Measurements from ENCODE around the gene LY9. TPM values are rescaled to one million over a fixed set of nuclear protein-coding genes. Genes with fewer than 3 reads are reported as not detected.
A peak's percentile ranks its signal among the peaks of the same experiment; 100 is the strongest.

LY9 gene
- total and polyA plus RNA-seq, 9 of the 15 experiments (the other 6 are each of a cell fraction or from before 2014, with no cell fraction given) = not detected

DNA sequence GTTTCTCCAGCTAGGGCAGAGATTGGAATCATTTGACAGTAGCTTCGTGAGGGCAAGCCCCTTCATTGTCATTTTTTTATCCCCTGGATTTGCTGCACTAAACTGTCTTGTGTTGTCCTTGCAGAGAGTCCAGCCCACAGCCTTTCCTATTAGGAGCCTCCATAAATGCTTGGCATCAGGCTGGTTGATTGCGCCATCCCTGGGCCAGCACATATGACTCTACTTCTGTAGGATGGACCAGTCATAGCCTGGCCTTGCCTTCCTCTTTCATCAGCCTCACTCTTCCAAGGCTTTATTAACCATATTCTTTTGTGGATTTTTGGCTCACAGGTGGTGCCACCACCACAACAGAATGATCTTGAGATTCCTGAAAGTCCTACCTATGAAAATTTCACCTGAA, 31.4 kb downstream of the LY9 start:
- Histone ChIP-seq H3K9me1 (ENCODE audit: control insufficient read depth, insufficient read depth, low read length) (no peaks in the 10 kb centered on the region), H4K20me1 (replicated peaks; ENCODE audit: control insufficient read depth, insufficient read depth, low read length) (no peaks in the 10 kb centered on the region), H3K4me2 (ENCODE audit: insufficient read depth, low read length) (no peak overlapping the region), H3K79me2 (ENCODE audit: control insufficient read depth, insufficient read depth, low read length) (no peaks in the 10 kb centered on the region), H3K9me3 (replicated peaks; ENCODE audit: control insufficient read depth, insufficient read depth, low read depth, low read length) (no peaks in the 10 kb centered on the region), H3K4me1 (replicated peaks in 1 of 2; ENCODE audit: control insufficient read depth in 2 of 2, insufficient read depth in 2 of 2, low read length in 2 of 2) (no peaks in the 10 kb centered on the region), H3K36me3 (ENCODE audit: control insufficient read depth, insufficient read depth, low read length) (no peaks in the 10 kb centered on the region), H3K9ac (ENCODE audit: insufficient read depth in 1 of 2, low read depth in 2 of 2, low read length in 2 of 2) (no peak overlapping the region), H3K27ac (ENCODE audit: extremely low read depth, low read depth, low read length) (no peak overlapping the region), H3K27me3 (ENCODE audit: control insufficient read depth in 2 of 2, insufficient read depth in 2 of 2, low read length in 2 of 2) (peaks cover 0 to 25% of the 10 kb centered on the region in 2 experiments; a peak in 2 of 5 replicates), H2AFZ (ENCODE audit: low read depth, low read length) (no peak overlapping the region), H3K4me3 (no peak overlapping the region)
- WGBS (ENCODE audit: insufficient coverage, low coverage, missing lambda C conversion rate) = 0% methylated on average over 2 of the region's 2 CpGs
- BruUV-seq (replicated peaks) = no TSS peak
- in situ Hi-C loops (cut with MboI) = loop anchor here (25.0 kb wide), 1 partner anchor 260 kb away; the partner anchor contains the start of genes KLHDC9 and NECTIN4
- intact Hi-C loops (cut with micrococcal nuclease) = no loop called here
- DNase-seq (ENCODE audit: extremely low read depth in 1 of 4, low spot score in 3 of 4) (no peak), ATAC-seq (no peak), FAIRE-seq (no peak)
- ChIA-PET CTCF (ENCODE audit: low intra/inter-chr PET ratio) (no interaction called here), POLR2A (no interaction called here)
- TF ChIP-seq CEBPG (CRISPR knock-in tag; IDR thresholded peaks at IDR 0.05) (no peak), CEBPG (tag; conservative IDR thresholded peaks at IDR 0.05 in 1 of 2, IDR thresholded peaks at IDR 0.05 in 1 of 2) (peak; percentile 66 to 84), TRIM24 (IDR thresholded peaks at IDR 0.05) (0 out of 4 replicates have a peak, but pooled peaks of 1 of the 2 experiments have one; percentile 11), TOE1 (IDR thresholded peaks at IDR 0.05; ENCODE audit: borderline replicate concordance) (no peak), TOE1 (CRISPR knock-in tag; IDR thresholded peaks at IDR 0.05; ENCODE audit: borderline replicate concordance, low read depth) (no peak), ZNF707 (CRISPR knock-in tag; conservative IDR thresholded peaks at IDR 0.05) (no peak), ETV5 (CRISPR knock-in tag; IDR thresholded peaks at IDR 0.05; ENCODE audit: low read depth) (no peak), NFRKB (IDR thresholded peaks at IDR 0.05; ENCODE audit: low read depth) (no peak), ZNF699 (CRISPR knock-in tag; IDR thresholded peaks at IDR 0.05; ENCODE audit: insufficient replicate concordance) (no peak), ZNF24 (IDR thresholded peaks at IDR 0.05) (no peak), GTF2A2 (tag; IDR thresholded peaks at IDR 0.05) (no peak), C11orf30 (IDR thresholded peaks at IDR 0.05; ENCODE audit: low read depth) (no peak), SUPT5H (IDR thresholded peaks at IDR 0.05) (no peak), HNRNPL (IDR thresholded peaks at IDR 0.05; ENCODE audit: low read depth, low read length) (no peak), L3MBTL2 (IDR thresholded peaks at IDR 0.05) (no peak), ZNF324 (CRISPR knock-in tag; IDR thresholded peaks at IDR 0.05) (no peak)
- TF ChIP-seq, protein P1, sequence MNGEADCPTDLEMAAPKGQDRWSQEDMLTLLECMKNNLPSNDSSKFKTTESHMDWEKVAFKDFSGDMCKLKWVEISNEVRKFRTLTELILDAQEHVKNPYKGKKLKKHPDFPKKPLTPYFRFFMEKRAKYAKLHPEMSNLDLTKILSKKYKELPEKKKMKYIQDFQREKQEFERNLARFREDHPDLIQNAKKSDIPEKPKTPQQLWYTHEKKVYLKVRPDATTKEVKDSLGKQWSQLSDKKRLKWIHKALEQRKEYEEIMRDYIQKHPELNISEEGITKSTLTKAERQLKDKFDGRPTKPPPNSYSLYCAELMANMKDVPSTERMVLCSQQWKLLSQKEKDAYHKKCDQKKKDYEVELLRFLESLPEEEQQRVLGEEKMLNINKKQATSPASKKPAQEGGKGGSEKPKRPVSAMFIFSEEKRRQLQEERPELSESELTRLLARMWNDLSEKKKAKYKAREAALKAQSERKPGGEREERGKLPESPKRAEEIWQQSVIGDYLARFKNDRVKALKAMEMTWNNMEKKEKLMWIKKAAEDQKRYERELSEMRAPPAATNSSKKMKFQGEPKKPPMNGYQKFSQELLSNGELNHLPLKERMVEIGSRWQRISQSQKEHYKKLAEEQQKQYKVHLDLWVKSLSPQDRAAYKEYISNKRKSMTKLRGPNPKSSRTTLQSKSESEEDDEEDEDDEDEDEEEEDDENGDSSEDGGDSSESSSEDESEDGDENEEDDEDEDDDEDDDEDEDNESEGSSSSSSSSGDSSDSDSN (IDR thresholded peaks at IDR 0.05; ENCODE audit: borderline replicate concordance in 1 of 2, low read depth in 2 of 2, low read length in 2 of 2) = no peak
- TF ChIP-seq, protein P2, sequence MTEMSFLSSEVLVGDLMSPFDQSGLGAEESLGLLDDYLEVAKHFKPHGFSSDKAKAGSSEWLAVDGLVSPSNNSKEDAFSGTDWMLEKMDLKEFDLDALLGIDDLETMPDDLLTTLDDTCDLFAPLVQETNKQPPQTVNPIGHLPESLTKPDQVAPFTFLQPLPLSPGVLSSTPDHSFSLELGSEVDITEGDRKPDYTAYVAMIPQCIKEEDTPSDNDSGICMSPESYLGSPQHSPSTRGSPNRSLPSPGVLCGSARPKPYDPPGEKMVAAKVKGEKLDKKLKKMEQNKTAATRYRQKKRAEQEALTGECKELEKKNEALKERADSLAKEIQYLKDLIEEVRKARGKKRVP (CRISPR knock-in tag; IDR thresholded peaks at IDR 0.05) = no peak
- TF ChIP-seq, protein P3, sequence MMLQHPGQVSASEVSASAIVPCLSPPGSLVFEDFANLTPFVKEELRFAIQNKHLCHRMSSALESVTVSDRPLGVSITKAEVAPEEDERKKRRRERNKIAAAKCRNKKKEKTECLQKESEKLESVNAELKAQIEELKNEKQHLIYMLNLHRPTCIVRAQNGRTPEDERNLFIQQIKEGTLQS (IDR thresholded peaks at IDR 0.05) = 0 out of 2 replicates have a peak, but pooled peaks have one; percentile 25
- TF ChIP-seq, protein P3 (CRISPR knock-in tag; conservative IDR thresholded peaks at IDR 0.05) = no peak

All from K562 (cell line).